Neural progenitor cell (in vitro differentiated cells): ENCODE results near the gene MGMT. TPM values are rescaled to one million over a fixed set of nuclear protein-coding genes. Genes with fewer than 3 reads are reported as not detected.

Experiments used
- DNase-seq: peaks from one replicate; pipeline ENCODE4 v3.0.0-alpha.2; 2016; ENCODE audit warnings: low spot score
- H2AFZ ChIP-seq: fragments of 200-600 bp; sonication (generic); replicated peaks from 2 replicates; pipeline ENCODE4 v1.6.1; 2016; ENCODE audit warnings: antibody characterized with exemption
- H3F3A ChIP-seq: fragments of 200-600 bp; sonication (generic); 2 replicates; pipeline ENCODE4 v1.6.1; 2016; ENCODE audit warnings: antibody characterized with exemption, low read depth
- H3K27ac ChIP-seq: fragments of 200-600 bp; sonication (generic); 2 replicates; pipeline ENCODE4 v1.5.1; 2016; ENCODE audit warnings: mild to moderate bottlenecking
- H3K27me3 ChIP-seq: fragments of 200-600 bp; sonication (generic); 2 replicates; pipeline ENCODE4 v1.6.1; 2016; ENCODE audit warnings: mild to moderate bottlenecking, moderate library complexity
- H3K36me3 ChIP-seq: fragments of 200-600 bp; sonication (generic); 2 replicates; pipeline ENCODE4 v1.5.1; 2016
- H3K4me1 ChIP-seq: fragments of 200-600 bp; sonication (generic); 2 replicates; pipeline ENCODE4 v1.6.1; 2016; ENCODE audit warnings: mixed run types
- H3K4me2 ChIP-seq: fragments of 200-600 bp; sonication (generic); 2 replicates; pipeline ENCODE4 v1.6.1; 2016
- H3K4me3 ChIP-seq: fragments of 200-600 bp; sonication (generic); 2 replicates; pipeline ENCODE4 v1.5.1; 2016
- H3K79me2 ChIP-seq: fragments of 200-600 bp; sonication (generic); 2 replicates; pipeline ENCODE4 v1.6.1; 2016; ENCODE audit warnings: low read depth
- H3K9ac ChIP-seq: fragments of 200-600 bp; sonication (generic); 2 replicates; pipeline ENCODE4 v1.6.1; 2016
- H3K9me3 ChIP-seq: fragments of 200-600 bp; sonication (generic); 2 replicates; pipeline ENCODE4 v1.5.1; 2016; ENCODE audit warnings: low read depth
- H4K20me1 ChIP-seq: fragments of 200-600 bp; sonication (generic); 2 replicates; pipeline ENCODE4 v1.6.1; 2016; ENCODE audit warnings: low read depth
- H3K27ac Mint-ChIP-seq: 3 replicates; pipeline ENCODE4 v1.8.0; 2021; ENCODE audit warnings: mixed read lengths
- H3K27me3 Mint-ChIP-seq: 2 replicates; pipeline ENCODE4 v1.8.0; 2022; ENCODE audit warnings: low read depth, mild to moderate bottlenecking, inconsistent platforms, moderate library complexity, mixed read lengths; ENCODE audit not compliant: insufficient read depth
- H3K36me3 Mint-ChIP-seq: 3 replicates; pipeline ENCODE4 v1.8.0; 2021; ENCODE audit warnings: mixed read lengths
- H3K4me1 Mint-ChIP-seq: 3 replicates; pipeline ENCODE4 v1.8.0; 2021; ENCODE audit warnings: mixed read lengths
- H3K4me3 Mint-ChIP-seq: 3 replicates; pipeline ENCODE4 v1.8.0; 2021; ENCODE audit warnings: mild to moderate bottlenecking, moderate library complexity, mixed read lengths
- H3K9me3 Mint-ChIP-seq: 3 replicates; pipeline ENCODE4 v1.8.0; 2020; ENCODE audit warnings: mixed read lengths
- CTCF ChIP-seq: fragments of 200-600 bp; sonication (generic); IDR thresholded peaks from 2 replicates; pipeline ENCODE4 v1.5.1; 2017; ENCODE audit warnings: antibody characterized with exemption, mild to moderate bottlenecking
- EZH2 ChIP-seq: fragments of 200-600 bp; sonication (generic); IDR thresholded peaks from 2 replicates; pipeline ENCODE4 v1.6.1; 2017; ENCODE audit warnings: antibody characterized with exemption, mild to moderate bottlenecking, moderate library complexity
- EZH2phosphoT487 ChIP-seq: fragments of 200-600 bp; sonication (generic); IDR thresholded peaks from 2 replicates; pipeline ENCODE4 v1.6.1; 2017; ENCODE audit warnings: antibody characterized with exemption
- total RNA-seq: library from RNA; depleted of rRNA; stranded (reverse); fragments of >200 nt; gene quantifications from 2 replicates; pipeline ENCODE4 v1.2.3, GENCODE V29; 2015; ENCODE audit warnings: low replicate concordance

The MGMT gene
- total RNA-seq, 1 donor from 2014 or later, result 17.5 TPM

GRCh38 chr10:129693382-129693781 lies 226.3 kb downstream of the MGMT start:
- Histone ChIP-seq H4K20me1 (peaks cover 7% of the 10 kb centered on the region), H3K9ac (no peak overlapping the region), H3K9me3 (no peaks in the 10 kb centered on the region), H3K27ac (no peak overlapping the region), H3K4me1 (peaks cover 11% of the 10 kb centered on the region), H3F3A (no peaks in the 10 kb centered on the region), H3K27me3 (no peaks in the 10 kb centered on the region), H3K79me2 (no peaks in the 10 kb centered on the region), H3K4me3 (no peak overlapping the region), H3K36me3 (no peaks in the 10 kb centered on the region), H3K4me2 (no peak overlapping the region), H2AFZ (no peak overlapping the region)
- TF ChIP-seq EZH2 (no peak), EZH2phosphoT487 (no peak), CTCF (no peak)
- Mint-ChIP-seq H3K4me3 (no peak overlapping the region), H3K9me3 (no peaks in the 10 kb centered on the region), H3K36me3 (no peaks in the 10 kb centered on the region), H3K4me1 (peaks cover 18% of the 10 kb centered on the region), H3K27me3 (no peaks in the 10 kb centered on the region), H3K27ac (no peak overlapping the region)
- DNase-seq, result no peak

GRCh38 chr10:129694184-129694583 lies 227.1 kb downstream of the MGMT start:
- peaks cover 7% of the 10 kb centered on the region for H4K20me1 ChIP-seq
- no peaks in the 10 kb centered on the region for H3K79me2 ChIP-seq
- no peak overlapping the region for H2AFZ ChIP-seq
- Mint-ChIP-seq H3K27ac (no peak overlapping the region), H3K27me3 (no peaks in the 10 kb centered on the region), H3K36me3 (no peaks in the 10 kb centered on the region), H3K9me3 (no peaks in the 10 kb centered on the region), H3K4me1 (peaks cover 18% of the 10 kb centered on the region), H3K4me3 (no peak overlapping the region)
- no peak overlapping the region for H3K27ac ChIP-seq
- TF ChIP-seq CTCF (no peak), EZH2 (no peak), EZH2phosphoT487 (no peak)
- no peak overlapping the region for H3K9ac ChIP-seq
- H3K4me2 ChIP-seq, result no peak overlapping the region
- H3K9me3 ChIP-seq, result no peaks in the 10 kb centered on the region
- no peak overlapping the region for H3K4me3 ChIP-seq
- no peak for DNase-seq
- H3K4me1 ChIP-seq, result peaks cover 11% of the 10 kb centered on the region
- no peaks in the 10 kb centered on the region for H3K36me3 ChIP-seq
- no peaks in the 10 kb centered on the region for H3F3A ChIP-seq
- no peaks in the 10 kb centered on the region for H3K27me3 ChIP-seq

GRCh38 chr10:129694691-129695243 lies 227.7 kb downstream of the MGMT start:
- TF ChIP-seq EZH2 (no peak), EZH2phosphoT487 (no peak), CTCF (no peak)
- H3K4me3 Mint-ChIP-seq, result no peak overlapping the region
- H3K9me3 Mint-ChIP-seq, result no peaks in the 10 kb centered on the region
- Histone ChIP-seq H3K27me3 (no peaks in the 10 kb centered on the region), H3K4me2 (no peak overlapping the region), H3K36me3 (no peaks in the 10 kb centered on the region), H3K9me3 (no peaks in the 10 kb centered on the region), H3K4me3 (no peak overlapping the region), H3K27ac (no peak overlapping the region), H3F3A (no peaks in the 10 kb centered on the region), H4K20me1 (peaks cover 7% of the 10 kb centered on the region), H3K79me2 (no peaks in the 10 kb centered on the region), H3K4me1 (peaks cover 11% of the 10 kb centered on the region), H3K9ac (no peak overlapping the region), H2AFZ (no peak overlapping the region)
- no peak overlapping the region for H3K27ac Mint-ChIP-seq
- no peak for DNase-seq
- H3K27me3 Mint-ChIP-seq, result no peaks in the 10 kb centered on the region
- H3K4me1 Mint-ChIP-seq, result peaks cover 18% of the 10 kb centered on the region
- H3K36me3 Mint-ChIP-seq, result no peaks in the 10 kb centered on the region
